HG03460 (cell line): ENCODE data around the gene PLGLB1.
"Not testable (repeated sequence)": the region's sequence is repeated elsewhere in the genome, so short reads cannot be mapped to it uniquely, and the experiment has no call there.

Experiments
- ATAC-seq: cut with Tn5 transposase; IDR thresholded peaks from one replicate; pipeline ENCODE4 v1.9.1; 2021; ENCODE audit not compliant: unreplicated experiment

The PLGLB1 gene

DNA sequence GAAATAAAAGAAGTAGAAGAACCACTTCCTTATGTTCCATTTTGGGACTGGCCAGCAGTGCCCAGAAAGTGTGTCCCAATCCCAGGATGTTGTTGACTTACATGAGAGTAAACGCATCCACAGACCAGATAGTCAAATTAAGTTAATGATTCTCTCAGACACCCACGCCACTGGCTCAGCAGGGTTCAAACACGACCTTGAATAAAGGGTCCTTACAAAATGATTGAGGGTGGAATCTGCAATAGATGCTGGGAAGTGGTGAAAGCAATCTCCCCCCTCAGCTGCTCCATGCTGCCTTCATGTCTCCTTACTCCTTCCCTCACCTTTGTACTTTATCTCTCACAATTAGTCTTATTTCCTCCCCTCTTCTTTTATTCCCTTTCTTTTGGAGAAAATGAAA lies at the start of gene PLGLB1:
PLGLB1 (minus strand) TSS at position 101 of the 400 bp plus-strand sequence; CDS start at position 40, 61 bp downstream.
- not testable (repeated sequence) for ATAC-seq

DNA sequence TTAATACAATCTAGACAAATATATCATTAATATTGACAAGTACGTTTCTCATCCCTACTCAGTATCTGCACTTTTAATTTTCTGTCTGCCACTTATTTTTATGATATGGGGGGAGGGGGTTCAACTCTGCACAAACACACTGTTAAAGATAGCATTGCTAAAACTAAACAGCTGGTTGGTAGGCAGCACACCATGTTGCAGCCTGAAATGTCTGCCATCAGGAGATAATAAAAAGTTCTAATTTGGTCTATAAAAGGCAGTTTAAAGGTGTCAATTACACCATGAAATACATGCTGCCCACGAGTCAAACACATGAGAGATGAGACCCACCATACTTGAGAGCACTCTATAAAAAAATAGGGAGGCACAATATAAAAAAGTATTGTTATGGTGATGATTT lies 42.7 kb upstream of the PLGLB1 start:
- ATAC-seq, result not testable (repeated sequence)

DNA sequence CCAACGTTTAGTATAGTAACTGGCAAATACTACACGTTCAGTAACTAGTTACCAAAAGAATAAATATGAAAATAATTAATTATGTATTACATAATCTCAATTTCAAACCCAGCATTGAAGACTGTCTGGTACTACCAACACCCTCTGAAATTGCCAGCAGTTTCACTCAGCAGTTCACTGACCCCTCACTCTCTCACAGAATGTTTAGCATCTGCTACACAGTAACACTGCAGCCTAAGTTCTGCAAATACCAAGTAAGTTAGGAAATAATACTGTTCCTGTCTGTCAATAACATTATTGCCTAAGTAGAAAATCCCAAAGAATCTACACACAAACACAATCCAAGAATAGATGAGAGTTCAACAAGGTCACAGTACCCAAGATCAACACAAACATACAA lies 41.8 kb upstream of the PLGLB1 start:
- ATAC-seq, result not testable (repeated sequence)

DNA sequence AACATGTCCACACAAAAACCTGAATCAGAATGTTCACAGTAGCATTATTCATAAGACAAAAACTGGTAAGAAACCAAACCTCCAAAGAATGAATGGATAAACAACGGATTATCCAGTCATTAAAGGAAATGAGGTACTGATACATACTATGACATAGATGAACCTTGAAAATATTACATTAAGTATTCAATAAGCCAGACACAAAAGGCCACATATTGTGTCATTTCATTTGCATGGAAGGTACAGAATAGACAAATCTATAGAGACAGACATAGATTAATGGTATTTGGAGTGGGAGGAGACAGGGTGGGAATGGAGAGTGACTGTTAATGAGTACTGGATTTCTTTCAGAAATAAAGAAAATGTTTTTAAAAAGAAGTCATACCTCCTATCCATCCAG lies 39.9 kb upstream of the PLGLB1 start:
- not testable (repeated sequence) for ATAC-seq

DNA sequence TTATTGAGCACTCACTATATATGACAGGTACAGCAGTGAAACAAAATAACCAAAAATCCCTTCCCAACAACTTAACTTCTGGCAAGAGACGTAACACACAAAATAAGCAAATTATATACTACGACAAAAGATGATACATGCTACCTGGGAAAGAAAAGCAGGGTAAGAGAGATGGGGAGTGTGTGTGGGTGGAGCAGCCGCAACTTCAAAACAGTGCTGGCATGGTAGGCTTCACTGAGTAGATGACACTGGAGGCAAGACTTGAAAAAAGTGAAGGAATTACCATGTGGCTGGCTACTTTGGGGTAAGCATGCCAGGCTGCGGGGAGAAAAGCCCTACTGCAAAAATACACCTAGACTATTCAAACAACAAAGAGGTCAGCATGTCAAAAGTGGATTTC lies 36.0 kb upstream of the PLGLB1 start:
- not testable (repeated sequence) for ATAC-seq

DNA sequence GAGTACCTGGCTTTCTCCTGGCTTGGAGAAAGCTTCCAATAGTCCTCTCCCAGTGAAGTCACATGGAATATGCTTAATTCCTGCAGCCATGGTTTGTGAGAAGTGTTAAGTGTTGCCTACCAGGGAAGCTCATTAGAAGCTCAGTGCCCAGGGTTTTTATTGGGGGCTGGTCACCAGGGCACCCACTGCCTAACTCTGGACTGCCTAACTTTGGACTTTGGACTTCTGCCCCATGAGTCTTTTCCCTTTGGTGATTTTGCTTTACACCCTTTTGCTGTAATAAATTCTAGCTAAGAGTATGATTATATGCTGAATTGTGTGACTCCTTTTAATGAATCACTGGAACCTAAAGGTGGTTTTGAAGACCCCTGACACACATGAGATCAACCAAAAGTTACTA lies 35.2 kb upstream of the PLGLB1 start:
- ATAC-seq, result not testable (repeated sequence)

DNA sequence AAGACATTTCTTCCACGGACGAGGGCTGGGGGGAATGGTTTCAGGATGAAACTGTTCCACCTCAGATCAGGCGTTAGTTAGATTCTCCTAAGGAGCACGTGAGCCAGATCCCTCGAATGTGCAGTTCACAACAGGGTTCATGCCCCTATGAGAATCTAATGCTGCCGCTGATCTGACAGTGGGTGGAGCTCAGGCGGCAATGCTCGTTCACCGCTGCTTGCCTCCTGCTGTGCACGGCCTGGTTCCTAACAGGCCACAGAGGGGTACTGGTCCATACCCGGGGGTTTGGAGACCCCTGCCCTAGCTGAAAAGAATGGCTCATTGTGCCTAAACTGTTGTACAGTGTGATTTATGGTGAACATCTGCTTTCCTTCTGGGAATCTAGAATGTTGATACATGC lies 34.8 kb upstream of the PLGLB1 start:
- not testable (repeated sequence) for ATAC-seq

DNA sequence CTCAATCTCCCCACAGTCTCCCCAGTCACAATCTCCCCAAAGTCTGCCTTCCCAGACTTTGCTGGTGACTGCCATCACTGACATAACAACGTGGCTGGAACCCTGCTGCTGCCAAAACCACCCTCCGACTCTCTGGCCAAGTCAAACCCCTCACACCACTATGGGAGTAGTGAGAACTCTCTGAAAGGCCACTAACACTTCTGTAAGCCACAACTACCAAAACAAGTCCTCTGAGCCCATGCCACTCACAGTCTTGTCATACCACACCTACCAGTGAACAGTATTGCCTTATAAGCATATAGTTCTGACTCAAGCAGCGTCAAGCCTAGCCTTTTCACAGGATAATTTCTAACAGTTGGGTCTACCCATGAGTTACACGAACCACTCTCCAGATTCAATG lies 32.7 kb upstream of the PLGLB1 start:
- ATAC-seq, result not testable (repeated sequence)

DNA sequence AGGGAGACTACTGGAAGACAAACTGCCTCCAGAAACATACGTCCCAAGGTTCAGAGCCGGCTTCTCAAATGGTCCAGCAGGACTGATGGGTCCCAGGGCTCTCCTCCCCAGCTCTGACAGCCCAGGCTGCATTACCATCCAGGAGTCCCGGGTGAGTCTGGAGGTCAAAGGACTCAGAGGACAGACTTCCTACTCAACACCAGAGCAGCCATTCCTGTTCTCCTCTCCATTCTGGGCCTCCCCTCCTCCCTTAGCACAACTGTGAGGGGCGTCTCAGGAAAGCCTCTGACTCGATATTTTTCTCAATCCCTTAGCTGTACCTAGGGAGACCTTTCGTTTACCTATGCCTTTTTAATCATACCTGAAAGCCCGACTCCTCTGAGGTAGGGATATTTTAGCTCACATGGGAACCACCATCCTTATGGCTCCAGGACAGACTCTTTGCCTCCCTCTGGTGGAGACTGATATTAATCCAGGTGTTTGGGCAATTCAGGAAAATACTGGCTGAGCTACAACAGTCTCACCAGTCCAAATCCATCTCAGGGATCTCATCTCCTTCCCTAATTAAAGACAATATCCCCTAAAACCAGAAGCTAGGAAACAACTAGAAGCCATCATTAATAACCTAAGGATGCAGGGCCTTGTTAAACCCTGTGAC lies 19.8 kb upstream of the PLGLB1 start:
- not testable (repeated sequence) for ATAC-seq

DNA sequence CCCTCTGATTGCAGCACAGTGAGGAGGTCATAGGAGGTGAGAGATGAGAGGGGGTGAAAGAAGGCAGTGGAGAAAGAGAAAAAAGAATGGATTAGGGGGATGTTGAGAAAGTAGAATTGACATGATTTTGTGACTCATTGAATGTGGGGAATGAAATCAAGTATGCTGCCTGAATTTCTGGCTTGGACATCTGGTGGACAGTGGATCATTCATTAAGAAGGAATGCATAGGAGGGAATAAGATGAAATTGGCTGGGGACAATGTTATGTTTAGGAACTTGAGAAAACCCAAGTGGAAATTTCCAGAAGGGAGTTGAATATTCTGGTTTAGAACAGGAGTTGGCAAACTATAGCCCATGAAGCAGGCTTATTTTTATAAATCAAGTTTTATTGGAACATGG lies 7.0 kb upstream of the PLGLB1 start:
- not testable (repeated sequence) for ATAC-seq

DNA sequence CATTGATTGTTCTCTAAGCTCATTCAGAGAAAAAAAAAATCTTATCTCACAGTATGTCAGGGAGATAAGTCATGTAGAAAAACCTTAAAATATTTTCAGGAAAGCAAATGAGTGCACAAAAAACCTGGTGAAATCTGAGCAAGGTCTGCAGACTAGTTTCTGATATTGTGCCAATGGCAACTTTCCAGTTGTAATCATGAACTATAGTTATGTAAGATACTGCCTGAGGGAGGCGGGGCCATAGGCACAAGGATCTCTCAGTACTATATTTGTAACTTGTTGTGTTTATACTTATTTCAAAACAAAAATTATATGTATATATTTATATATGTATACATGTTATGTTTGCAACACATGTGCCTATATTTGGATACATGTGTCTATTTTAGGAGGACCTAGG lies 5.2 kb upstream of the PLGLB1 start:
- not testable (repeated sequence) for ATAC-seq

DNA sequence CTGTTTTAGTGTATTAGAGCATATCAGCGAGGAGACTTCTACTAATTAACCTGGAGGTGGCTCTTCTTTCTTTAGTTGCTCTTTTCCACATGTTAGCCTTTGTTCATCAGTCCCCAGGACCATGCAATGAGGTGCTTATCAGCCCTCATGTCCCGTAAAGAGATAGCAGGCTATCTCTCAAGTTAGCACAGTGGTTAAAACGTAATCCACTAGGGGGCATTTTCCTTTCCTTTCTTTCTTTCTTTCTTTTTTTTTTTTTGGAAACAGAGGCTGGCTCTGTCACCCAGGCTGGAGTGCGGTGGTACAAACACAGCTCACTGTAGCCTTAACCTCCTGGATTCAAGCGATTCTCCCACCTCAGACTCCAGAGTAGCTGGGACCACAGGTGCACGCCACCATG lies 4.3 kb upstream of the PLGLB1 start:
- ATAC-seq, result not testable (repeated sequence)

DNA sequence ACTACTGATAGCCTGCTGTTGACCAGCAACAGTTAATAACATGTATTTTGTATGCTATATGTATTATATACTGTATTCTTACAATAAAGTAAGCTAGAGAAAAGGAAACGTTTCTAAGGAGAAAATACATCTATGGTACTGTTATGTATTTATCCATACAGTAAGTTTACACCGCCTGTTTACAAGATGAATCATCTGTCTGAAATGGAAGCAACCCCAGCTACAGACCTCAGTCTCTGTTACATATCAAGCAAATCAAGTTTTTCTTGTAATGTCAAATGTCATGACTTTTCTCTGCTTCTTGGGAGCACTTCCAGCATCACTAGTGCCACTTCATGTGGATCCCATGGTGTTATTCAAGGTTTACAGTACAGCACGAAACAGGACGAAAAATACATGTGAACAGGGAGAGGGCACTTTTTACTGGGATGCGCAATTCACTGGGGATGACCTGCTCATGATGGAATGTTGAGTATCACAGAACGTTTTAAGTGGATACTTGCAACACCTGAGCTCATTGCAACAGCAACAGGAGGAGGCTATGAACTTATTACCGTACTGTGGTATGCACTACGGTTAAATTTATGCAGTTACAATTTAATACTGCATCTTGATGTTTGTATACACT lies 2.5 kb upstream of the PLGLB1 start:
- ATAC-seq, result not testable (repeated sequence)

DNA sequence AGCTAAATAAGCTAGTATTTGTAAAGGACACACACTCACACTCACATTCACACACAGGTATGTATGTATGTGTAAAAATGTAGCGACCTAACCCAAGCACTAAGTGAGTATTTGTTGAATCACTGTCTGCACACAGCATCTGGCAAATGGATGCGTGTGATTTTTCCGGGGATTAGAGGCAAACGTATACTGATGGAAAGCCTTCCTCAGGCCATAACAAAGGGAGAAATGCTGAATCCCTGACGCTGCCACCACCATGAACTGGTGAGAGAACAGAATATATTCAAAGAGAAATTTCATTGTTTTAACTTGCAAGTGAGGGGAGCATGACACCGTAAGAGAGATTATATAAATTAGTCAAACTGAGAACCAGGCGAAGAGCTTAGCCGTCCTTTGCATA lies 601 bp downstream of the PLGLB1 start:
- ATAC-seq, result not testable (repeated sequence)

DNA sequence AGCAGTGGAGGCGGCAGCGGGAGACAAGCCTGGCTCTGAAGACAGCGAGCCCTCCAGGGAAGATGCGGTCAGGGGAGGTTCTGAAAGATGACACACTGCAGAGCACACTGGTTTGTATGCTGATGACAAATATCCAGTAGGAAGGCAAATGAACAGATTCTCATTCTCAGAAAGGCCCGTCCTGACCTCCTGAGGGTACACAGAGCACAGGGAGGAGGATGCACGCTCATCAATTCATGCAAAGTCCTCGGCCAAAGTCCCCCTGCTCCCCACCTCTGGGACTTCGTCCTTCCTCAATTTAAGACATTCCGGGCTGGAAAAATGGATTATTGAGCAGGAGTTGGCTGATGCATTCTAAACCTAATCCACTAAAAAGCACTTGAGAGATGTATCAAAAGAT lies 2.6 kb downstream of the PLGLB1 start:
- ATAC-seq, result not testable (repeated sequence)

DNA sequence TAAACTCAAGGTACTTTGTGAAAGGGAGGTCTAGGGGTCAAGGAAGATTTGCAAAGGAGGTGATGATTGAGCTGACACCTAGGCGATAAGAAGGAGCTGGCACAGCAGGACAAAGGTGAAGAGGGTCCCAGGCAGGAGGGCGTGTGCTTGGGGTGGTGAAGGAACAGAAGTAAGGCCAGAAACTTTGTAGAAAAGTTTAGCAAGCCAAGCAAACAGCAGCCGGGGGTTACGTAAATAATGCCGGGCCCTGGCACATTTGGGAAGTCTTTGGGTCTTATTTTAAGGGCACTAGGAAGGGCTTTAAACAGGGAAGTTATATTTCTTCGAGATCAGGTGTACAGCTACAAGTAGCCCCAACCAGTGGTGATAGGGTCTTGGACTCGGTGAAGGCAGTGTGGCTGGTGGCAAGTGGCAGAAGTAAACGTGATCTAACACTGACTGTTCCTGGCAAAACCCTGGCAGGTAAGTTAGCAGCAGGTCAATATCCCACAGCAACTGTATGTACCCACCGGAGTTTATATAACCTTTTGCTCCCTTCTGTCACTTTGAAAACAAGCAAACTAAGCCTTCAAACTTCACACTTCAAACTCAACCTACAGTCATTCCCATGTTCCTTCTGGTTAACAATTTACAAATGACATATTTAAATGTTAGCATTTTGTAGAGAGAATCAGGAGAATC lies 7.0 kb downstream of the PLGLB1 start:
- not testable (repeated sequence) for ATAC-seq

DNA sequence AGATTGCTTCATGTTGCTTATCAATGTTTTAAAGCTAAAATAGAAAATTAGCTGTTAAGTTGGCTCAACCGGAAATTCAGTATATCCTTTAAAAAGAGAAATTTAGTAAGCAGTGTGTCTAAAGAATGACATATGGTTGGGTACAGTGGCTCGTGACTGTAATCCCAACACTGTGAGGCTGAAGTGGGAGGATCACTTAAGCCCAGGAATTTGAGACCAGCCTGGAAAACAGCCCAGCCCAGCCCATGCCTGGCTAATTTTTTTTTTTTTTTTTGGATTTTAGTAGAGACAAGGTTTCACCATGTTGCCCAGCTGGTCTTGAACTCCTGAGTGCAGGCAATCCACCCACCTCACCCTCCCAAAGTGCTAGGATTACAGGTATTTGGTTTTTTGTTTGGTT lies 17.2 kb downstream of the PLGLB1 start:
- ATAC-seq, result not testable (repeated sequence)
